22Rv1 (cell line): ENCODE data around the gene SART3.

Experiments used
- CTCF ChIP-seq: fragments of 450-650 bp; IDR thresholded peaks from 2 replicates; pipeline ENCODE4 v1.5.1; 2017; ENCODE audit warnings: mild to moderate bottlenecking
- ZFX ChIP-seq: fragments of 450-650 bp; IDR thresholded peaks from 2 replicates; pipeline ENCODE4 v1.6.1; 2017; ENCODE audit warnings: antibody characterized with exemption, borderline replicate concordance

- TF ChIP-seq CTCF (no peak), ZFX (no peak)
These were observed 65.0 kb downstream of the SART3 start for GRCh38 chr12:108495823-108496579.
